Stimulated activated CD8-positive, alpha-beta memory T cell treated with anti-CD3 and anti-CD28 coated beads, Interleukin-7, amount 100 ng/mL, for 1 hour (primary cell): ENCODE results near the gene SYT5.
A peak's percentile ranks its signal among the peaks of the same experiment; 100 is the strongest.
"Not testable (repeated sequence)": the region's sequence is repeated elsewhere in the genome, so short reads cannot be mapped to it uniquely, and the experiment has no call there.

Experiments used
- DNase-seq, 2 donors: peaks; one replicate each; pipeline ENCODE4 v3.0.0-alpha.2; 2020; ENCODE audit warnings: low read depth in 2 of 2

Gene SYT5

GRCh38 chr19:55179606-55180484, at the start of gene SYT5:
TSS of gene SYT5 (minus strand) at chr19:55180289. CDS start at chr19:55179041, 1,248 bp downstream.
- DNase-seq = peak; percentile 18 to 33

- DNase-seq = no peak
These were observed 49.7 kb upstream of the SYT5 start for GRCh38 chr19:55229789-55230182.

DNA sequence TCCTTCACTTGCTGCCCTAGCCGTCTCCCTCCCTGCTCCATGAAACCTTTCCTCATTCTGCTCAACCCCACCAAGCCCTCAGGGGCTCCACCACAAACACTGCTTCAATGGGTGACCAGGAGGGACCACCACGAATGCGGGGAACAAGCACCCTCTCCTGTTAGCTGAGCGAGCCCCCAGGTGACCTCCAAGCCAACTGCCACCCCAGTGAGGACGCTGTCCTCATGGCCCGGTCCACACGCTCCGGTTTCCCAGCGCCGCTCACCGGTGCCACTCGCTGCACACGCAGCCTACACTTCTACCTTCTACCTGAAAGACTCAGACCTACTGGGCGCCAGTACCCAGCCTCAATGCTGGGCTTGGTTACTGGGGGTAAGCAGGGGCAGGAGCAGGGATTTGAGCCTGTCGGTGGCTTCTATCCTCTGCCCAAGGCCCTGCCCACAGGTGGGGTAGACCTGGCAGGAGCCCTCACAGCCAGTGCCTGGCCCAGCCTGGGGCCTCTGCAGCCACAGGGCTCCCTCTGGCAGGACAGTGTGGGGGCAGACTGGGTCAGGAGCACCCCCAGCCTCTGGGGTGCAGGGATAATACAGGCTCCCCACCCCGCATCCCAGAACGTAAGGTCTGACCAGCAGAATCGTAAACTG, 49.2 kb upstream of the SYT5 start:
- DNase-seq = no peak

DNA sequence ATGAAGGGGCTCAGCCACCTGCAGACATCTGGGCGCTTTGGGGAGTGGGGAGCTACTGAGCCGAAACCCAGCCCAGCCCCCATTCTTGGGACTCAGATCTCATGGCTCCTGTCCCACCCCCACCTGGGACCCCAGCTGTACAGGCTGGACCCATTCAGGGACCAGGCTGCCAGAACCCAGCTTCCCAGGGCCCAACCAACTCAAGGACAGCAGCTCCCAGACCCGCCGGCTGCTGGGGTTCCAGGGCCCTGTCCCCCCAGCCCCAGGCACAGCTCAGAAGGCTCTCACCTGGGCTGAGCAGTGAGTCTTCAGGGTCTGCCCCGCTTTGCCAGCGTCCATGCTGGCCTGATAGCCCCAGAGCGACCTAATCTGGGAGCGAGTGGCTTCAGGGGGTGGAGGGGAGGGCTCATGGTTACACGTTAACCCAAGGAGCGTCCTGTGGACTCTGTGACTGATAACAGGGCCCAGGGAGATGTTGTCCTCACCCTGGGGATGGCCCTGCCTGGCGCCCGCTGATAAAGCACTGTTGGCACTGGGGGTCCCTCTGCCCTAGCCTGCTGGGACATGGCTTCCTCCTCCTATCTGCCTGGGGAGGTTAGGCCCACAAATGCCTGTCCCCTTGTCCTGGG, 48.4 kb upstream of the SYT5 start, which contains the start of gene TMEM86B:
TMEM86B (minus strand) TSS at position 361 of the 629 bp plus-strand sequence; CDS start at position 339, 22 bp downstream.
- no peak for DNase-seq

DNA sequence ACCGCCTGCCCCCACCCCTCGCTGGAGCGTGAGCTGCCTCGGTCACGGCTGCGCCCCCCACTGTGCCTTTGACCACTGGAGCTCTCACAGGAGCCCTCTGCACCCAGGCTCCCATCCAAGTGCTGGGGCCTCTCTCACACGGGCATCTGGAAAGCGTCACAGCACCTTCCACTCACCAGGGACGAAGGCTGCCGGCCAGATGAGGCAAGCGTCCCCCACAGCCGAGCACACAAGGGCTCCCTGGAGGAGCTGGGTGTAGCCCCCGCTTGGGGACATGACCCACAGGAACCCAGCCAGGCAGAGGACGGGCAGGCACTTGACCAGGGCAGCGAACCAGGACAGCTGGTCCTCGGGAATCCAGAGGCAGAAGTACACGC, 47.9 kb upstream of the SYT5 start:
- no peak for DNase-seq

- DNase-seq = no peak
These were observed 47.3 kb upstream of the SYT5 start for GRCh38 chr19:55227241-55228014.

GRCh38 chr19:55226788-55227187, 46.7 kb upstream of the SYT5 start:
- no peak for DNase-seq

- no peak for DNase-seq
These were observed 46.2 kb upstream of the SYT5 start for GRCh38 chr19:55226273-55226672.

DNA sequence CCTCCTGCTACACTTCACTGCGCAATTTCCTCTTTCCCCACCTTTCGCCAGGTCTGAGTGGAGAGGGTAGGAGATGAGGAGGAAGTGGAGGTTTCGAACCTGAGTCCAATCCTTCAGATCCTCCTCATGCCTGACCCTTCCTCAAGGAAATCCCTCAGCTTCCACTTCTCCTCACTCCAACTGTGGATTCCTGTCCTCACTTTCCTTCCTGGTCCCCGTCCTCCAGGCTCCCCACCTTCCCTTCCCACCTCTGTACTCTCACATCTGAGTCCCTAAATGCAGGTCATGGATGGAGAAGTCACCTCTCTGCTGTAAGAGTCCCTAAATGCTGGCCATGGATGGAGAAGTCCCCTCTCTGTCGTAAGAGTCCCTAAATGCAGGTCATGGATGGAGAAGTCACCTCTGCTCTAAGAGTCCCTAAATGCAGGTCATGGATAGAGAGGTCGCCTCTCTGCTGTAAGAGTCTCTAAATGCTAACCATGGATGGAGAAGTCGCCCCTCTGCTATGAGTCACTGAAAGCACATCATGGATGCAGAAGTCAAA, 45.4 kb upstream of the SYT5 start:
- no peak for DNase-seq

DNA sequence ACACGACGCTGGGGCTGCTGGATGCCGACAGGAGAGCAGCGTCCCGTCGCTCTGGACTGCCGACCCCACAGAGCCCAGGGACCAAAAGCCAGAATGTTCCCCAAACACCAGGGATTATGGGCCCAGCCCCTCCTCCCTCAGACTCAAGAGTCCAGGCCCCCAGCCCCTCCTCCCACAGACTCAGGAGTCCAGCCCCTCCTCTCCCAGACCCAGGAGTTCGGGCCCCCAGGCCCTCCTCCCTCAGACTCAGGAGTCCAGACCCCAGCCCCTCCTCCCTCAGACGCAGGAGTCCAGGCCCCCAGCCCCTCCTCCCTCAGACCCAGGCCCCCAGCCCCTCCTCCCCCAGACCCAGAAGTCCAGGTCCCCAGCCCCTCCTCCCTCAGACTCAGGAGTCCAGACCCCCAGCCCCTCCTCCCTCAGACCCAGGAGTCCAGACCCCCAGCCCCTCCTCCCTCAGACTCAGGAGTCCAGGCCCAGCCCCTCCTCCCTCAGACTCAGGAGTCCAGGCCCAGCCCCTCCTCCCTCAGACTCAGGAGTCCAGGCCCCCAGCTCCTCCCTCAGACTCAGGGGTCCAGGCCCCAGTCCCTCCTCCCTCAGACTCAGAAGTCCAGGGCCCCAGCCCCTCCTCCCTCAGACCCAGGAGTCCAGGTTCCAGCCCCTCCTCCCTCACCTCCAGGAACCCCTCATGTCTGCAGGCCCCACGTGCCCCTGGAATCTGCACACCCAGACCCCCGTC, 44.8 kb upstream of the SYT5 start:
- DNase-seq = not testable (repeated sequence)

- DNase-seq = no peak
These were observed 44.1 kb upstream of the SYT5 start for GRCh38 chr19:55224038-55224665.

DNA sequence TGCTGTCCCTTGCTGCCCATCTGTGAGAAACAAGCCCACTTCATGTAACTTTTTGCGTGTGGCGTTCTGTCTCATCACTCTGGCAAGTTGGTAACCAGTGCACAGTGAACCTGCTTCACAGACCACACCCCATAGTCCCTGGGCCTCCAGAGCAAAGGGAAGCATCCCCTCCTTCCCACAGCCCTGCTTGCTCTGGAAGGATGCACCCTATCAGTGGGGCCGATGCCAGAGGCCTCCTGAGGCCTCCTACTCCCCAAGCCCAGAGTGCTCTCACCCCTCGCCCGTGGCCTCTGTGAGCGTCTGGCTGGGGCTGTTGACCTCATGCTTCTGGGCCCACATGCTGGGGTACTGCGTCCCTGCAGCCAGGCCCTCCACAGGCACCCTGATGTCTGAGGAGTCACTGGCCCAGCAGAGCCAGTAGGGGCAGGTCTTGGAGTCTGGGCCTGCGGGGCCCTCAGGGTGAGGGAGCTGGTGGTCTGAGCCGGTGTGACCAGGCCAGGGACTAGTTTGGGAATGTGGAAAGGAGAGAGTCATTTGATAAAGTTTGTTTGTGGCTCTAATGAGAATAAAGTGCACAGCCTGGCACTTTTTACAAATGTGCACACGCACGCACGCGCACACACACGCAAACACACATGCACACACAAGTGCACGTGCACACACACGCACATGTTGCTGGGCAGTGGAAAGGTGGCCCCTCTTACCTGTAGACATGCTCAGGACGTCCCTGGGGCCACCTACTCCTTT, 43.4 kb upstream of the SYT5 start:
- no peak for DNase-seq

DNA sequence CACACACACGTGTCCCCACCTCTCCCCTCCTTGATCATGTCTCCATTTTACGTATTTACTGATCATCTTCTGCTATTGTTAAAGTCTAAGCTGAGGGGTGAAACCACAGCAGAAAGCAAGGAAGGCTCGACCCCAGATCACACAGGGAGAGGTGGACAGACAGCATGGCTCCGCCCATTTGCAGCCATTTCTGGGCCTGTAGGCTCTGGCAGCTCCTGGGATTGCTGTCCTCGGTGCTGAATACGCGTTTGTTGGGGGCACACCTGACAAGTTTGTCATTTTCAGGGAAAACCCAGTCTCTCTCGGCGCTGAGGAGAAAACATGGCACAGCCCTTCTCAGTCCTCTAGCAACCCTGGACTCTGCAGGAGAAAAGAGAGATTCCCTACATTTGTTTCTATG, 40.4 kb upstream of the SYT5 start:
- DNase-seq = no peak

DNA sequence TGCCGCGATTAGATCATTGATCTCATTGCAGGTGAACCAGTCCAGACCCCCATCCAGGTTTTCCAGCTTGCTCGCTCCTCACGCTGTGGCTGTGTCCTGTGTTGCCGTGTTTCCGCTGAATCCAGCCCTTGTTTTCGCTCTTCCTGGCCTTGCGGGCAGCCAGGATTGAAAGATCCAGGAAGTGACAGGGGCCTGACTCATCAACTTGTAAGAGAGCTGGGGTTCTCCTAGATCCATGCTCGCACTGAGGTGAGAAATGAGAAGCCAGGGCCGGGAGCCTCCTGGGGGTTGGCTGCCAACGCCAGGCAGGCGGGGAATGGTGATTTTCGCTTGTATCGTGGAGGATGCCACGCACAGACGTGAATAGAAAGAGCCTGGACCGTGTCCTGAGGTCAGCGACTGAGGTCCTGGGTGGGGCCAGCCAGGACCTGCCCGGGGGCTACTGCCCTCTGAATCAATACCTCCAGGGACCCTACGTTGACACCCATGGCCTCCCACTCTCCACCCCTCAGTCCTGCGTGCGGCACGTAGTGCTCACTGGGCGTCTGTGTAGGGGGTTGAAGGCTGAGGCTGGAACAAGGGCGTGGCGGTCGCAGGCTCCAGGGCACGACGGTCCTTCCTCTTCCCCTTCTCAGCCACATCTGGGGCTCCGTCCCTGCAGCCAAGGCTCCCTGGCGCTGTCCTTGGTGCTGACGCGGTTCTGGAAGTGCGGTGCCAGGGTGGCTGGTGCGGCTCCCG, 36.5 kb upstream of the SYT5 start:
- DNase-seq = no peak

DNA sequence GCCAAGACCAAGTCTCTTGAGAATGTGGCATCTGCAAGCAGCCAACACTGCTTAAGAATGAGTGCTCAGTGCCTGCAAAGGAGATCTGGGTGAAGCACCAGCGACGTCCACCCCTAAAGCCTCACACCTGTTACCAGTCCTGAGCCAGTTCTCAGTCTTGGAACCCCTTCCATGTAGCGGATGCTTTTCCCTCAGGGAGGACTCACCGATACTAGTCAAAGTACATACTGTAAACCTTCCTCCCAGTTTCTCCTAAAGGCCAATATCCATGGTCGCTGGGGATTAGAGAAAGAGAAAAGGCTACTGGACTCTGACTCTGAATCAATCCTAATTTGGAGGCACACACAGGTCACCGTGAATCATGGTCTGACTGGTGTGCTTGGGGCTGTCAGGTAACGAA, 33.5 kb upstream of the SYT5 start:
- DNase-seq = no peak

DNA sequence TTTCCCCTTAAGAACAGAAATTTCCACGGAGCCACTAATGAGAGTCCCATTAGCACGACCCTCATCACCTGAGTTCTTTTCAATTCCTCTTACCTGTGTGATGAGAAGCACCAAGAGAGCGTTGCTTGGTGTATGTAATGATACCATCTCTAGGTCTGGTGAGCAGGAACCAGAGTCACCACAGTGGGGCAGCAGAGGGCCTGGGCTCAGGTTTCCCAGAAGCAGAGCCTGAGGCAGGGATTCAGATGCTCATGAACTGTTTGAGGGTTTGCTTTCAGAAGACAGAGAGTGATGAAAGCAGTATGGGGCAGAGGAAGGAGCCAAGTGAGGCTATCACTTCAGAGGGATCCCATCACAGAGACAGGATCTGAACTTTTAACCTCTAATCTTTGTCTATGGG, 32.4 kb upstream of the SYT5 start:
- no peak for DNase-seq

- no peak for DNase-seq
These were observed 29.8 kb upstream of the SYT5 start for GRCh38 chr19:55209693-55210472.
